Spleen (tissue), 11 donors: ENCODE results near the gene TPM2. TPM values are rescaled to one million over a fixed set of nuclear protein-coding genes. Genes with fewer than 3 reads are reported as not detected.
"Not testable (repeated sequence)": the region's sequence is repeated elsewhere in the genome, so short reads cannot be mapped to it uniquely, and the experiment has no call there.

Experiments
- DNase-seq: peaks from one replicate; pipeline ENCODE4 v3.0.0-alpha.2; 2020
- H3K27ac ChIP-seq, 8 donors: fragments of 200-600 bp; sonication (generic) in 7 of 8; 1 replicate in 4 of 8; 2 replicates in 4 of 8; pipeline versions ENCODE4 v1.5.0 to v1.8.0; 2016 to 2021; ENCODE audit warnings: inconsistent platforms in 4 of 8, mild to moderate bottlenecking in 4 of 8, moderate library complexity in 1 of 8
- H3K27me3 ChIP-seq, 7 donors: fragments of 200-600 bp; sonication (generic) in 6 of 7; replicated peaks in 1 of 7; 1 replicate in 4 of 7; 2 replicates in 3 of 7; pipeline versions ENCODE4 v1.5.0 to v1.8.0; 2016 to 2021; ENCODE audit warnings: inconsistent platforms in 3 of 7, mild to moderate bottlenecking in 1 of 7
- H3K36me3 ChIP-seq, 6 donors: fragments of 200-600 bp; sonication (generic) in 5 of 6; 1 replicate in 4 of 6; 2 replicates in 2 of 6; pipeline versions ENCODE4 v1.5.0 to v1.8.0; 2016 to 2021; ENCODE audit warnings: inconsistent platforms in 2 of 6
- H3K4me1 ChIP-seq, 6 donors: fragments of 200-600 bp; sonication (generic) in 5 of 6; 1 replicate in 3 of 6; 2 replicates in 3 of 6; pipeline versions ENCODE4 v1.5.0 to v1.8.0; 2016 to 2021; ENCODE audit warnings: inconsistent platforms in 3 of 6
- H3K4me3 ChIP-seq, 8 donors: fragments of 200-600 bp; sonication (generic) in 7 of 8; 1 replicate in 4 of 8; 2 replicates in 4 of 8; pipeline versions ENCODE4 v1.5.0 to v1.8.0; 2016 to 2021; ENCODE audit warnings: inconsistent platforms in 4 of 8, mild to moderate bottlenecking in 4 of 8, moderate library complexity in 2 of 8
- H3K9me3 ChIP-seq, 8 donors: fragments of 200-600 bp; sonication (generic) in 7 of 8; 1 replicate in 4 of 8; 2 replicates in 4 of 8; pipeline versions ENCODE4 v1.5.0 to v1.8.0; 2016 to 2021; ENCODE audit warnings: inconsistent platforms in 4 of 8
- CTCF ChIP-seq, 11 experiments: fragments of 200-600 bp in 7 of 11; fragments of 450-650 bp in 4 of 11; sonication (generic) in 4 of 11; IDR thresholded peaks in 8 of 11; conservative IDR thresholded peaks in 3 of 11; 1 replicate in 7 of 11; 2 replicates in 4 of 11; pipeline versions ENCODE4 v1.4.0 to v1.8.0; 2016 to 2021; ENCODE audit warnings: antibody characterized with exemption in 11 of 11, inconsistent platforms in 4 of 11, mild to moderate bottlenecking in 1 of 11
- POLR2A ChIP-seq, 3 donors: fragments of 450-650 bp; IDR thresholded peaks; one replicate each; pipeline ENCODE4 v1.5.1; 2017; ENCODE audit warnings: antibody characterized with exemption in 3 of 3, mild to moderate bottlenecking in 1 of 3
- POLR2AphosphoS5 ChIP-seq, 3 donors: sonication (generic); formaldehyde crosslinking; IDR thresholded peaks; one replicate each; pipeline ENCODE4 v1.5.1; 2017; ENCODE audit warnings: antibody characterized with exemption in 3 of 3
- WGBS, 5 donors: extraction: QIAGEN DNeasy Blood & Tissue Kit in 3 of 5; methylation state at CpG; one replicate each; pipeline versions ENCODE4 v1.1.5 to v1.1.7; 2013 to 2018; 5-methylcytosine and 5-hydroxymethylcytosine counted together
- intact Hi-C: fragments of 100-400 bp; cut with DNase I; formaldehyde crosslinking; loops from one replicate; pipeline ENCODE4 v1.15.0; 2023; ENCODE audit warnings: low total_unique reads
- polyA plus RNA-seq, 3 donors: library from polyadenylated mRNA; stranded (reverse); fragments of 200-250 nt; gene quantifications; one replicate each; pipeline ENCODE4 v1.2.1, GENCODE V29; 2013
- total RNA-seq, 7 donors: library from RNA; depleted of rRNA in 3 of 7; stranded (reverse); fragments of >200 nt in 3 of 7; fragmentation: NEBNext Ultra II Directional in 4 of 7; extraction: Animal tissue kit (Norgen Biotek cat#: 25700) in 4 of 7; gene quantifications; one replicate each; pipeline versions ENCODE4 v1.1.0 to v1.2.1, GENCODE V29; 2016 to 2021
- donor health status: healthy with polysubstance abuse.
- donor health status: DM: no; HTN: no; CAD: no; lungs with moderate emphysema.
- donor health status: DM: no; HTN: no; CAD: no.
- donor health status: Bipolar disorder and iron deficiency.
- donor health status: healthy.
- donor health status: DM: no; HTN: no; CAD: no.
- donor health status: DM: yes; HTN: yes; CAD: no.

The TPM2 gene
- total and polyA plus RNA-seq, 10 donors, result 43.1 to 237 (median 119) TPM

DNA sequence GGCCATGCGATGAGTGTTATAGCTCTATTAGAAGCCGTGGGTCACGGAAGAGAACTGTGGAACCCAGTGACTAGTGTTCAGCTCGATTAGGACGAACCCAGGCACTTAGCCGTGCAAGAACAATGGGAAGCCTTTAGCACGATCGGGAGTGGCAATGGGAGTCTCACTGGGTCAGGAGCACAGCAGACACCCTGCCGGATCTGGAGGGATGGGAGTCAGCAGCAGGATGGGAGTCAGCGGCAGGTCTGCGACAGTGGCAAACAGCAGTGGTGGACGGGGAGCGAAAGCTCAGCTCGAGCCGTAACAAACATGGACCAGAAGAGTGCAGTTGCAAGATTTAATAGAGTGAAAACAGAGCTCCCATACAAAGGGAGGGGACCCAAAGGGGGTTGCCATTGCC, 49.3 kb downstream of the TPM2 start:
- peaks cover 27 to 95% (median 70%) of the 10 kb centered on the region in 6 donors for H3K4me1 ChIP-seq
- peak in 1 of 3 donors; percentile 19 for TF ChIP-seq POLR2AphosphoS5 (IDR thresholded peaks at IDR 0.05)
- H3K27ac ChIP-seq, result peak overlapping the region in 6 of 8 donors; percentile 49 to 95 (median 78)
- intact Hi-C loops, DNase-seq, H3K9me3 ChIP-seq, H3K36me3 ChIP-seq, H3K27me3 ChIP-seq, H3K4me3 ChIP-seq: not testable (repeated sequence)
- WGBS, 5 donors, result 95 to 99% (median 98%) methylated on average over 15 of the region's 15 CpGs

DNA sequence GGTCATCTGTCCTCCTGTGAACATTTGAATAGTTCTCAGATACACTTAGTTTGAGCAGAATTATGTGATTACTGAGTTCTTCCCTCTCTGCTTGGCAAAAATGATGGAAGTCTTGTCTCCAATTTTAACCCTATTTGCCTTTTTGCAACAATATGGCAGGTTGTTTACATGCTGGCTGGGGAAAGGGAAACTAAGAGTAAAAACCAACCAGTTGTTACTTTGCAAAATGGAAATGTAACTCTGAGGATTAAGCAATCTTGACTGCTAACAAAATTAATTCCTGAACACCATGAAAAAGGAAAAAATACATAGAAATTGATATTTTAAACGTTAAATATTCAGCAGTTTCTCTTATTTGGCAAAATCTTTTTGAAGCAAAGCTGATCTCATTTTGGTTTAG, 50.1 kb downstream of the TPM2 start:
- intact Hi-C loops, result no loop called here
- H3K9me3 ChIP-seq, result no peaks in the 10 kb centered on the region

DNA sequence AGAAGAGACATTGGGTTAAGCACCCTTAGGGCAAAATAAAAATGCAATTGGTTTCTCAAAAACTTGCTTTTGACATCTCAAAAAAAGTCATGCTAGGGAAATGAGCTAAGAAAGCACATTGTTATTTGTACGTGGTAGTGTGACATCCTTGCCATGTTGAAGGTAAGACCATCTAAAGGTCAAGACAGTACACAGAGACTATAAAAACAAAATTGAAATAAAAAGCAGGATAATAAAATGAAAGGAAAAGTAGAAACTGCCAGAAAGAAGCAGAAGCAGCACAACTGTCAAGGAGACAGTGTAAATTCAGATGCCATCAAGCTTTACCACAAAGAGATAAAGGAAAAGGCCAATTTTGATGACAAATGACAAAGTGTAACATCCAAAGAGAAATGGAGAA, 50.5 kb downstream of the TPM2 start:
- H3K36me3 ChIP-seq, H3K9me3 ChIP-seq, intact Hi-C loops, DNase-seq, H3K4me3 ChIP-seq, H3K27me3 ChIP-seq: not testable (repeated sequence)
- 9 to 30% (median 20%) methylated on average over 1 of the region's 1 CpG for WGBS, 5 donors
- H3K4me1 ChIP-seq, result peaks cover 28 to 95% (median 71%) of the 10 kb centered on the region in 6 donors
- H3K27ac ChIP-seq, result peak overlapping the region; percentile 42 to 95 (median 74)

More for the DNA sequence above, 50.1 kb downstream of the TPM2 start:
- DNase-seq, result no peak
- Histone ChIP-seq H3K4me3 (no peak overlapping the region), H3K27me3 (no peaks in the 10 kb centered on the region), H3K27ac (peak overlapping the region; percentile 42 to 95 (median 74)), H3K36me3 (peaks cover 0 to 7% (median 0%) of the 10 kb centered on the region in 6 donors), H3K4me1 (peaks cover 28 to 95% (median 70%) of the 10 kb centered on the region in 6 donors)
- WGBS, 5 donors, result 64 to 71% (median 67%) methylated on average over 1 of the region's 1 CpG
- TF ChIP-seq CTCF (IDR thresholded peaks at IDR 0.05 in 8 of 11, conservative IDR thresholded peaks at IDR 0.05 in 3 of 11) (no peak), POLR2A (IDR thresholded peaks at IDR 0.05) (no peak), POLR2AphosphoS5 (IDR thresholded peaks at IDR 0.05) (no peak)

- DNase-seq, intact Hi-C loops, H3K9me3 ChIP-seq, H3K4me3 ChIP-seq, H3K27me3 ChIP-seq, H3K36me3 ChIP-seq: not testable (repeated sequence)
- Histone ChIP-seq H3K27ac (peak overlapping the region; percentile 35 to 95 (median 74)), H3K4me1 (peaks cover 28 to 95% (median 73%) of the 10 kb centered on the region in 6 donors)
- 13 to 40% (median 31%) methylated on average over 6 to 8 of the region's 8 CpGs for WGBS, 5 donors
- peak in 1 of 3 donors; percentile 11 for TF ChIP-seq POLR2AphosphoS5 (IDR thresholded peaks at IDR 0.05)
These were observed 51.0 kb downstream of the TPM2 start for GRCh38 chr9:35638751-35639150.

DNA sequence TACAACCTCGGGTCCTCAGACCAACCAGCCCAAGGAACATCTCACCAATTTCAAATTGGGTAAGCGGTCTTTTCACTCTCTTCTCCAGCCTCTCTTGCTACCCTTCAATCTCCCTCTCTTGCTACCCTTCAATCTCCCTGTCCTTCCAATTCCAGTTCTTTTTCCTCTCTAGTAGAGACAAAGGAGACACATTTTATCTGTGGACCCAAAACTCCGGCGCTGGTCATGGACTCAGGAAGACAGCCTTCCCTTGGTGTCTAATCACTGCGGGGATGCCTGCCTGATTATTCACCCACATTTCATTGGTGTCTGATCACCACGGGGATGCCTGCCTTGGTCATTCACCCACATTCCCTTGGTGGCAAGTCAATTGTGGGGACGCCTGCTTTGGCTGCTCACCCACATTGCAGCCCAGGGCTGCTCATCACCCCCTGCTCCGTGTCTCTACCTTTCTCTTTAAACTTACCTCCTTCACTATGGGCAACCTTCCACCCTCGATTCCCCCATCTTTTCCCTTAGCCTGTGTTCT, 52.2 kb downstream of the TPM2 start:
- peaks cover 28 to 89% (median 72%) of the 10 kb centered on the region in 6 donors for H3K4me1 ChIP-seq
- intact Hi-C loops, H3K36me3 ChIP-seq, H3K9me3 ChIP-seq, H3K27me3 ChIP-seq, DNase-seq, H3K4me3 ChIP-seq: not testable (repeated sequence)
- peak overlapping the region in 6 of 8 donors; percentile 35 to 95 (median 78) for H3K27ac ChIP-seq
- WGBS, 5 donors, result 88 to 94% (median 91%) methylated on average over 9 of the region's 9 CpGs

GRCh38 chr9:35636877-35637246, 52.9 kb downstream of the TPM2 start:
- Histone ChIP-seq H3K4me1 (peaks cover 28 to 83% (median 70%) of the 10 kb centered on the region in 6 donors), H3K27ac (peak overlapping the region; percentile 30 to 95 (median 76))
- WGBS, 5 donors, result 81 to 100% (median 98%) methylated on average over 6 of the region's 6 CpGs
- DNase-seq, H3K9me3 ChIP-seq, intact Hi-C loops, H3K27me3 ChIP-seq, H3K4me3 ChIP-seq, H3K36me3 ChIP-seq: not testable (repeated sequence)
